Esophagus mucosa (tissue), 1 donor: ENCODE results near the gene RAB20. TPM values are rescaled to one million over a fixed set of nuclear protein-coding genes. Genes with fewer than 3 reads are reported as not detected.
A peak's percentile ranks its signal among the peaks of the same experiment; 100 is the strongest.
"Not testable (repeated sequence)": the region's sequence is repeated elsewhere in the genome, so short reads cannot be mapped to it uniquely, and the experiment has no call there.

Experiments used
- ATAC-seq: fragments of 200-7000 bp; cut with Tn5 transposase; one replicate; pipeline ENCODE4 v1.9.1; 2020
- total RNA-seq: library from RNA; stranded (reverse); gene quantifications from one replicate; pipeline ENCODE4 v1.2.4, GENCODE V29; 2023
- donor health status: DM: yes; HTN: yes; CAD: no.

The RAB20 gene
- total RNA-seq, 1 donor from 2014 or later: 1.6 TPM

DNA sequence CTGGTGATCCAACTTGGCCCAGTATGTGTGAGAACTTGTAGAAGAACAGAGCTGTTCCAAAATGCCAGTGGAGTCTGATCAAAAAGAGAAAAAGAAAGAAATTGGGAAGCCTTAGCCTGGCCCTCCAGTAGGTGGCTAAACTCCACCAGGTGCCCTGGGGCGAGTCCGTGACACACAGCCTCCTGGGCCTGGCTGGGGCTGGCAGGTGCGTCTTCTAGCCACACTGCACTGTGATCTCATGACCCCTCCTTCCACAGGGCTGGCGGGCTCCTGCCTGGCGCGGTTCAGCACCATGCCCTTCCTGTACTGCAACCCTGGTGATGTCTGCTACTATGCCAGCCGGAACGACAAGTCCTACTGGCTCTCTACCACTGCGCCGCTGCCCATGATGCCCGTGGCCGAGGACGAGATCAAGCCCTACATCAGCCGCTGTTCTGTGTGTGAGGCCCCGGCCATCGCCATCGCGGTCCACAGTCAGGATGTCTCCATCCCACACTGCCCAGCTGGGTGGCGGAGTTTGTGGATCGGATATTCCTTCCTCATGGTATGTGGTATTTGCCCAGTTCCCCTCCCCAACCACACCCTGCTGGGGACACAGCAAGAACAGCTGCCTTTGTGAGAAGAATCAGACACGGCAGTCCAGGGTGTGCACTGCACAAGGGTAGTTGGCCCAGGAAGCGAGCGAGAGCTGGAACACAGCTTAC, 53.7 kb downstream of the RAB20 start:
- peak; percentile 96 for ATAC-seq

DNA sequence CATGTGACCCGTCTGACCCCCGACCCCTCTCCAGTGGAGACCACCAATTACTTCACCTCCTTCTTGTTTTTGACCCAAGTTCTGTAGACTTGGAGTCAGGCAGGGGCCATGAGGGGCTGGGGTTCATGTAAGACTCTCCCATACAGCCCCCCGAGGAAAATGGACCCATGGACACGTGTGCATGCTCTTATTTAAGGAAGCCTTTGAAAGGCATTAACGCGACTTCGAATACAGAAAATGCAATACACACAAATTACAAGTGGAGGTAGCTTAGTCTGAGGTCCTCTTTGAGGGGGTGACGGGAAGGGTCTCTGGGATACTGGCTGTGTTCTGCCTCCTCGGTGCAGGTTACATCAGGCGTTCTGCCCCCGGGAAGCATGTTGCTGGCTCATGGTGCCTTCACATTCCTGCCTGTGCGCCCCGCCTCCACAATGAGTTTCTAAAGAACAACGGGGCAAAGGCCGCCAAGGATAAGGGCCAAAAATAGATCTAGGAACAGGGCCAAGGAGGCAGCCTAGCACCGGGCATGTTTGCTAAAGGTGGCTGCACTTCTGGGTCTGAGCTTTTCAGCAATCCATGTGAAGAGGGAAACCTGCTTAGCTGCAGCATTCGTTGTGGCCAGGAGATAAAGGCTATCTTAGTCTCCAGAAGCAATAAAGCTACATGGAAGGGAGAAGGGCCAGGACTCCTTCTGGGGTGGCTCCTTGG, 54.5 kb downstream of the RAB20 start:
- peak; percentile 19 for ATAC-seq

DNA sequence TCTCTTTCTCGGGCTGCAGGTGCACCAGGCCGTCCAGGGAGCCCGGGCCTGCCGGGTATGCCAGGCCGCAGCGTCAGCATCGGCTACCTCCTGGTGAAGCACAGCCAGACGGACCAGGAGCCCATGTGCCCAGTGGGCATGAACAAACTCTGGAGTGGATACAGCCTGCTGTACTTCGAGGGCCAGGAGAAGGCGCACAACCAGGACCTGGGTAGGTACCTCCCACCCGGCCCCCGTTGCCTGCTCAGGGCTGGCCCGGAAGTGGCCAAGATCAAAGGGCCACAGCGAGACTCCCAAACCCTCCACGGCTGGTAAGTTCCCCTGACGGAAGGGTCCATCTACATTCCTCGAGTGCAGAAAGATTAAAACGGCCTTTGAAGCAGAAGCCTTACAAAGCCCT, 55.1 kb downstream of the RAB20 start:
- ATAC-seq: no peak

DNA sequence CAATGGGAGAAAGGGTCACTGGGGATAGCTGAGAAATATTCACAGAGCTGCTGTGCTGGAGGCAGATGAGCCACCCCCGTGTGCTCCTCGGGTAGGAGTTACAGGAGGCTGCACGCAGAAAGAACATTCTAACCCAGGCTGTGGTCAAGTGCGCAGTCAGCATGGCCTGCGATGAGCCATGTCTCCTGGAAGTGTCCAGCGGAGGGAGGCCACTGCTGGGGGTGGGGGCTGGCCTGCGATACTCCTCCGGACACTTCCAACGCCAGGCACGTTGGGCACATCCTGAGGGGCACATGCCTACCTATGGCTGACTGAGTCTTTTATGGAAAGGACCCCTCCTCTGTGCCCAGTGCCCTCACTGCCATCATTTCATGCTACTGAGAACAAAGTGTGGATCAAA, 55.9 kb downstream of the RAB20 start:
- no peak for ATAC-seq

DNA sequence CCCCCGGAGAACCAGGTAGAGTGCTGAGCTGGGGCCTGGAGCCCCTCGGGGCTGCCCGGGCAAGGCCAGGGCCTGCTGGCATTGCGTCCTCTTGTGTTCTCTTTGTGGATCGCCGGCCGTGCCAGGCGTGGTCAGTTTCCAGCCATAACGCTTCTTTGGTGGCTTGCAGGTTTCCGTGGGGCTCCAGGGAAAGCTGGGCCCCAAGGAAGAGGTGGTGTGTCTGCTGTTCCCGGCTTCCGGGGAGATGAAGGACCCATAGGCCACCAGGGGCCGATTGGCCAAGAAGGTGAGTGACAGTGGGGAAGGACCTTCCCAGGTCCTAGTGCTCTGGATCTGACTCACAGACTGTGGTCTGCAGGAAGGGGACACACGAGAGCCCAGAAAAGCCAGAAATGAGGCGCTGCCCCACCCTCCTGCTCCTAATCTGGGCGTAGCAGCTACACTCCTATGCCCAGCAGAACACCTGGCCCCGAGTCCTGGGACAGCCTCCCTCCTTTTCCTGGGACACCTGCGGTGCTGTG, 57.5 kb downstream of the RAB20 start:
- ATAC-seq: no peak

DNA sequence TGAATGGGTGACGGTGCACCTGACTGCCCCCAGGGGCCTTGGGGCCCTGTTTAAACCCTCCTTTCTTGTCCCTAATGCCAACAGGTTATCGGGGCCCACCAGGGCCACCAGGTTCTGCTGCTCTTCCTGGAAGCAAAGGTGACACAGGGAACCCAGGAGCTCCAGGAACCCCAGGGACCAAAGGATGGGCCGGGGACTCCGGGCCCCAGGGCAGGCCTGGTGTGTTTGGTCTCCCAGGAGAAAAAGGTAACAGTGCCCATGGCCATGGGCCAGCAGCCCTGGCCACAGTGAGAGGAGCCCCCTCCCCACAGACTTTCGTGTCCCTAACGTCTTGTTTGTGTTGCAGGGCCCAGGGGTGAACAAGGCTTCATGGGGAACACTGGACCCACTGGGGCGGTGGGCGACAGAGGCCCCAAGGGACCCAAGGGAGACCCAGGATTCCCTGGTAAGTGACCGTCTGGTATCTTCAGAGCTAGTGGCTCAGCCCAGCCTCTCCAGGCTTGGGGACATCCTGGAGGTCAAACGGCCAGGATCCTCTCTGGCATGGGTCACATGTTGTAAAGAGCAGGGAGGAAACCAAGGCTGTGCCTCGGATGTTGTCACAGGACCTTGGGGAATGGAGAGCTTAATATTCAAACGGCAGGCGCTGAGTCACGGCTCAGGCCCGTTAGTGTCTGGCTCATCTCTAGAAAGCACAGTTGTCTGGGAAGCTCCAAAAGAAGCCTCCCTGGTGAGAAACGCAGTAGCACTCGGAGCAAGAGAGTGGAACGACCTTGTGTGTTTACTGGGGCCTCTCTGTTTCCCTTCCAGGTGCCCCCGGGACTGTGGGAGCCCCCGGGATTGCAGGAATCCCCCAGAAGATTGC, 58.3 kb downstream of the RAB20 start:
- ATAC-seq: no peak

DNA sequence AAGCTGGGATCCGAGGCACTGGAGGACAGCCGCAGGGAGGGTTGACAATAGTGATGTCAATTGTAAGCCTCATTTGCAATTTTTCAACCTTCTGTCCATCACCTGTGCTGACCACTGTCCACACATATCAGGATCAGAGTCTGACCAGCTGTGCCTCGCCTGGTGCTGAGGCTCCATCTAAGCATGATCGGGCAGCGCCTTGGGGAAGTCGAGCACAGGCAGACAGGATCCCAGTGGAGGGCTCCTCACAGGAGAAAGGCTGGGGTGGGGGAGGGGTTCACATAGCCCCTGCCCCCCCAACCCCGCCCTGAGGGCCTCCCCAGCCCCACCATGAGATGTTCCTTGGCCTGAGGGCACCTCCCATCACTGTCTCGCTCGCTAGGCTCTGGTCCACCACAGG, 60.3 kb downstream of the RAB20 start:
- ATAC-seq: no peak

DNA sequence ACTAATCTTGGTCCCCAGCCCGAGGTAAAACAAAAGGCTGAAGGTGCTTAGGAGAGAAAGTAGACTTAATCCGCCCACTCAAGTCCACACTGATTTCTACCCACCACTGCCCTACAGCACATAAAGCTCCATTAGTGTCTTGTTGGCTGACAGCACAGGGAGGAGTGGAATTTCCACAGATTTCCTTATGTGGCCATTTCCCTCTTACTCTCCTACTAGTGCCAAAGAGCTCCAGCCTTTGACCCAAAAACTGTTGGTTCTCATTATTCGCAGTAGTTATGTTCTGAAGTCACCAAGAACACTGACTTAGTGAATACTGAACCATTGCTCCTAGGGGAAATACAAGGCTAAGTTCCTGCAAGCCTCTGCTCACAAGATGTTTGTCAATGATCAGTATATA, 61.2 kb downstream of the RAB20 start:
- no peak for ATAC-seq

DNA sequence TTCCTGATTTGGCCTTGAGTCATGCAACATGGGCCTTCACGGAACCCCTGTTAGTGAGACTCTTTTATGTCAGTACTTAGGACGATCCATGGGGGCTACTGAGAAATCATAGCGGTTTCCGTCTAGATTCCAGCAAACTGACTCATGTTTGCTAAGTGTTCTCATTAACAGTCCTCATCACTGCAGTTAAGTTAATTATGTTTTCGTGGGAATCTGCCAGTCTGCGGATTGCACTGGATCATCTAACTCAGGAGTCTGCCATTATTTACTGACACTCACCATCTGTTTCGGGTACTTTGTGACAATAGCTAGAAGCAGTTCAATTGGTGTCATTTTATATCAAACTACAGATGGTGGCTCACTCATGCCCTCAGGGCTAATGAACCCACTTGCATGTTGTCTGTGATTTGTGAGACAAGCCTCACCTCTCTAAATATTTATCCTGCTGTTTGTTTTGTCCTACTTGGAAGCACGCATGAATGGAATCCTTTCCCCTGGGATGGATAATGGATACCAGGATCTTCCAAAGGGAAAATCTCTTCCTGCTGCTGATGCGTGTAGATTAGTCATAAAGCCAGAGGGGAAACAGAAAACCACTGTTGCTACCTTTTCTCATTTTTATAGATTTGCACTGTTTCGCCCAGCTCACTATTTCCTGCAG, 61.8 kb downstream of the RAB20 start:
- no peak for ATAC-seq

DNA sequence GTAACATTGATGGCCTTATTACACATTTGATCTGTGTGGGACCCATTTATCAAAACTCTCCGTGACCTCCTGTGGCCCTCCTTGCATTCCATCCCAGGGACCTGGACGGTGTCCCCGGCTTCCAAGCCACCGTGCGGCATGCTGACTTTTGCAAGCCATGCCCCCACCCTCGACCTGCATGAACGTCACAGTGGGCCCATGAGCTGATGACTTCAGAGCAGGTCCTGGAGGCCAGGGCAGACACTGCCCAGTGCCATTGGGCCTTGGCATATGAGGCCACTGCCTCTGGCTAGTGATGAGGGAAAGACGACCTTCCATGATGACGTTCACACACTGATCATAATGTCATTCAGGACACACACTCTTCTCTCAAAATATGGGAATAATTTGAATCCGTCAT, 62.8 kb downstream of the RAB20 start:
- no peak for ATAC-seq

DNA sequence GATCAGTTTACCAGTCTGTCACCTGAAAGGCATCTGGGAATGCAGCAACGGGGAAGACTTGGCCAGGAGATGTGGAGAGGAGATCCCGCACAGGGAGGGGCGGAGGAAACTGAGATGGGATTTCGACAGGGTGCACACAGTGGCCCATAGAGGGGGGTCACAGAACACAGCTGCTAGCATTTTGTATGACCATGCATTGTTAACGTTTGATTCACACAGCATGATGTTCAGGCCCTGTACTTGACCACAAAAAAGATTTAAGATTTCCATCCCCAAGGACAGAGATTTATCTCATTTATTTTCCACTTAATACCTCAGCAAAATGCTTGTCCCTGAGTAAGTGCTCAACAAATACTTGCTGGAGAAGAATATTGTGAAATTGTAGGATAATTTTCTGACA, 63.2 kb downstream of the RAB20 start:
- ATAC-seq: no peak

DNA sequence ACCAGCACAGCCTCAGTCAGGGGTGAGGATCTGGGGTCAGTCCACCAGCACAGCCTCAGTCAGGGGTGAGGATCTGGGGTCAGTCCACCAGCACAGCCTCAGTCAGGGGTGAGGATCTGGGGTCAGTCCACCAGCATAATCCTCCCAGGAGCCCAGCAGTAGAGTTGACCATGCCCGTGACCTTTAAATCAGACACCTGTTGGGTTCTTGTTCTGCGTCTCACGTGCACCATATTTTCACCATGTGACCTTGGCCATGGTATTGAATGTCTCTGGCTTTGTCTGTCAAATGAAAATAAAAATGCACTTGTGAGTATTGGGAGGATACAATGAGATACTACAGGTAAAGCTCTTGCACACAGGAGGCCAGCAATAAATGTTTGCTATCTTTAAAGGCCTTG, 63.6 kb downstream of the RAB20 start:
- ATAC-seq: not testable (repeated sequence)

DNA sequence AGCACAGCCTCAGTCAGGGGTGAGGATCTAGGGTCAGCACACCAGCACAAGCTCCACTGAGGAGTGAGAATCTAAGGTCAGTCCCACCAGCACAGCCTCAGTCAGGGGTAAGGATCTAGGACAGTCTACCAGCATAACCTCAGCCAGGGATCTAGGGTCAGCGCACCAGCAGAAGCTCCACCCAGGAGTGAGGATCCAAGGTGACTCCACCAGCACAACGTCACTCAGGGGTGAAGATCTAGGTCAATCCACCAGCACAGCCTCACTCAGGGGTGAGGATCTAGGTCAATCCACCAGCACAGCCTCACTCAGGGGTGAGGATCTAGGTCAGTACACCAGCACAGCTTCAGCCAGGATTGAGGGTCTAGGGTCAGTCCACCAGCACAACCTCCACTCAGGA, 64.5 kb downstream of the RAB20 start:
- no peak for ATAC-seq

DNA sequence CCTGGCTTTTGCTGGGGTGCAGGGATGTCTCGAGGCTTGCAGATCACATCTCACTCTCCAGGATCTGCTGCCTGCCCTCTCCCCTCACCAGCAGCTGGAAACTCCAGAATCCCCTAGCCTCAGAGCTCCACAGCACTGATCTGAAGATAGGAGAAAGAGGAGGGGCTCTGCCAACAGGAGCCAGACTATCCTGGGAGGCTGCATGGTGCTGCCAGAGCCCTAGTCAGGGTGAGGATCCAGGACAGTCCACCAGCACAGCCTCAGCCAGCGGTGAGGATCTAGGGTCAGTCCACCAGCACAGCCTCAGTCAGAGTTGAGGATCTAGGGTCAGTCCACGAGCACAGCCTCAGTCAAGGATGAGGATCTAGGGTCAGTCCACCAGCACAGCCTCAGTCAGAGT, 65.2 kb downstream of the RAB20 start:
- no peak for ATAC-seq

DNA sequence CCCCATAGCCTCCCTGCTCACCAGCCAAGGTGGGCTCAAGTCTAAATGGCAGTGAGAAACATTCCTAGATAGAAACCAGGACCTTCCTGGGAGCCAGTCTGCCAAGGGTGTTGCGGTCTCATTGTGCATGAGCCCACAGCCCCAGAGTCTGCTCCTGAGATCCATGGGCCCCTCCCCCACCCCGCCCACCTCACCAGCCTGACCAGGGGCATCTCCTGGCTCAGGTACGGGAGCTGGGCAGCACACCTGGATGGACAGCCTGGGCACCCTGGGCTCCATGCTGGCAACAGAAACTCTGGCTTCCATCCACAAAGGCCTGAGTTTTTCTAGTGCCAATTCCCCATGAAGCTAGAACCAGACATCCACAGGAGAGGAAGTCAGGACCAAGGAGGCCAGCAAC, 65.6 kb downstream of the RAB20 start:
- no peak for ATAC-seq

DNA sequence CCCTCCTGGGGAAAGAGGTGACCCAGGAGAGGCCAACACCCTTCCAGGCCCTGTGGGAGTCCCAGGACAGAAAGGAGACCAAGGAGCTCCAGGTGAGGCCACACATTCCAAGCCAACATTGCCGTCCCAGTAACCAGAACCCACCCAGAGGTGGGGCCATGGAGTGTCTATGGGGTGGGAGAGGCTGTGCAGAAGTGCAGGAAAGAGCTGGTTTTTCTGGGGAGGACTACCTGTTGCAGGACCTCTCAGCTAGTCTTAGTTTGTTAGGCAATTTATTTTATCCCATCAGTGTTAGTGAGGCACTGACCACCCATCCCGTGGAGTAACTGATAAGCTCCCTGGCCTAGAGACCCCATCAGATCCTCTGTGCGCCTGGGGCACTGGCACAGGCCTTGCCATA, 66.1 kb downstream of the RAB20 start:
- ATAC-seq: no peak

DNA sequence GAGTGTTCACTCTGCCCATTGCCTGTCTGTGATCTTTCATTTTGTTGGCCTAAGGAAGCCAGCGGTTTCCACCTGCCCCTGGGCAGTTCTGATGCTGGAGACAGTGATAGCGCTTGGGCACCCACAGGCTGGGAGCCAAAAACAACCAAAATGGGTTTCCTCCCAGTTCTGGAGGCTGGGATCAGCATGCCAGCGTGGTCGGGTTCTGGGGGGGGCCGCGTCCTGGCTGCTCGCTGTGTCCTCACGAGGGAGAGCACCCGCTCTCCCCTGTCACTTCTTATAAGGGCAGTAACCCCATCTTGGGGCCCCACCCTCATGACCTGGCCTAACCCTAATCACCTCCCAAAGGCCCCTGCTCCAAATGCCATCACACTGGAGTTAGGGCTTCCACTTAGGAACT, 67.9 kb downstream of the RAB20 start:
- ATAC-seq: no peak

DNA sequence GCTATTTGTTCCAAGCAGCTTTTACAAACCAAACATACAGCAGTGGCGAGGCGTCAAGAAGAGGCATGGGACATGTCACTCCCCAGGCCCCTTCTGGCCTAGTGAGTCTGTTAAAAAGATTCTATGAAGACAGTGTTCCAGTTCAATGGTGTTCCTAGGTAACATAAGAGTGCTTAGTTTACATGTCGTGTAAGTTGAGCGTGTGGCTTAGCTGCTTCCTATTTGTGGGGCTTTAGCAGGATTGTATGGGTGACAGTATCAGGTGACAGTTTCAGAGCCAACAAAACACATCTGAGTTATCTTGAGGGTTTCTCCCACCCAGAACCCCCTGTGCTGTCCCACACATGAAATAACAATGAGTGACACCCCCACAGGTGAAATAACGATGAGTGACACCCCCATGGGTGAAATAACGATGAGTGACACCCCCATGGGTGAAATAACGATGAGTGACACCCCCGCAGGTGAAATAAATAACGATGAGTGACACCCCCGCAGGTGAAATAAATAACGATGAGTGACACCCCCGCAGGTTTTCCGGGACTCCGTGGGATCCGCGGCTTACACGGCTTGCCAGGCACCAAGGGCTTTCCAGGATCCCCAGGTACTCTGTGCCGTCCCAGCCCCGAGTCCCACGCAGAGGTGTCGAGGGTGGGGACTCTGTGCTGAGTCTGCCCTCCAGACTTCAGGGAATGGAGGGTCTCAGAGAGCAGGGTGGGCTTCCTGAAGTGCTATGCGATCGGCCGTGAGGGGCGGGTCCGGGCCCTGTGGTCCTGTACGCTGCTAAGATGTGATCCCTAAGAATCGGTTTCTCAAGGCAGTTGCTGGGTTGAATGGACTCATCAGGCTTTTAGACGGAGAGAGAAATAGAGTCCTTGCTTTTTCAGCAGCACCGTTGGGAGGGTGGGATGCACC, 68.6 kb downstream of the RAB20 start:
- ATAC-seq: peak; percentile 17

DNA sequence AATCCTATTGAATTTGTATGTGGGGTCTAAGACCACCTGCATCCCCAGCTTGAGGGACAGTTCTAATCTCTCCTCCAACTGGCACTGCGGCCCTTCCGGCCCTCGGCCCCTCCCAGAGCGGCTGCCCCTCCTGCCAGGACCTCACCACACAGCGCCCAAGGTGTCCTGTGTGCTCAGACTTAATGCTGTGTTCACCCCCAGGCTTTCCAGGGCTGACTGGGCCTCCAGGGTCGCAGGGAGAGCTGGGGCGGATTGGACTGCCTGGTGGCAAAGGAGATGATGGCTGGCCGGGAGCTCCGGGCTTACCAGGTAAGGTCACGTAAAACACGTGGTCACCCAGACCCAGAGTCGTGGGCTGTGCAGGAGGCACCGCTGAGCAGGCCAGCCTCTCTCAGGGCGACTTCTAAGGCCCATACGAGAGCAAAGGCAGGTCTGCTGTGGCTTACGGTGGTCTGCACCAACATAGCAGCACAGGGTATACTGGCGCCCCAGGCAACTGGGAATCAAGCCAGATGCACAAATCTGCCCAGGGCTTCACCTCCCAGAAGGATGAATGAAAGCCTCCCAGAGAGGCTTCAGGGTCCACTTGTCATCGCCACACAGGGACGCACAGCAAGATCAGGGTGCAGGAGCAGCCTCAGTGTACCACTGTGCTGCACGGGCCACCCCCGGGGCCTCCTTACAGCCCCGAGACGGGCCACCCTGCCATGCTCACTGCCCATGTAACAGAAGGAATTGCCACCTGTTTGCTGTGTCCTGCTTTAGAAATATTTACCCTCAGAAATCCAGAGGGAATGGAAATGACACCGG, 69.4 kb downstream of the RAB20 start:
- ATAC-seq: no peak

DNA sequence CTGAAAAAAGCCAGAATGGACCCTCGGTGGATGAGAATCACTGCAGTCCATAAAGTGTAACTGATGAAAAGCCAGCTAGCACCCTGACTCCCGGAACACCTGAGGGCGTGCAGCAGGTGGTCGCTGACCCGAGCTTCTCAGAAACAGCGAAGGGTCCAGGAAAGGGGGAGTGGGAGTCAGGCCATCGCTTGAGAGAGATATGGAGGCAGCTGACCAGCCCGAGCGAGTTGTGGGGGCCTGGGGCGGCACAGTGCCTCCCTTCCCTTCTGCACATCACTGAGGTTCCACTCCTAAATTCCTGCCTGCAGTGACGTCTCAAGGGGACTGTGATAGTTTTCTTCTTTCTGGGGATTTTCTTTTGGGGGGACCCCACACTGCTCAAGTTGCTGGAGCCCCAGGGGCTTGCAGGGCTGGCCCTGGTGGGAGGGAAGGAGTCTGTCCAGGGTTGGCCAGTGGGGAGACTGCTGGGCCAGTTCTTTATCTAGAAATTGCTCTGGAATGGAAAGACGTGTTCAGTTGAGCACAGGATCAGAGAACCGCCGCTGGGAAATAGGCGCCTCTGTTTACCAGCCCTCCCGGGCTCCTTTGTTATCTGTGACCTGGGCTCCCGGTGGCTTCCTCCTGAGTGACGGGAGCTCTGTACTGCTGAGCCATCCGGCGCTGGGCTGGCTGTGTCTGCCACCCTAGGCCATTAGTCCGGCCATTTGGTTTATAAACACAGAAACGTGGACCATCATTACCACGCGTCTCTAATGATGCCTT, 71.3 kb downstream of the RAB20 start:
- ATAC-seq: no peak
